ELR (cell line): Measurements from ENCODE around the gene ID1.
"Not testable (repeated sequence)": the region's sequence is repeated elsewhere in the genome, so short reads cannot be mapped to it uniquely, and the experiment has no call there.

ENCODE experiments used
- DNase-seq: peaks from one replicate; pipeline ENCODE4 v3.0.0-alpha.2; 2015; ENCODE audit warnings: low read depth

ID1 gene

GRCh38 chr20:31602431-31602778 lies 2.7 kb upstream of the ID1 start:
- no peak for DNase-seq

- peak; percentile 98 for DNase-seq
Observed at GRCh38 chr20:31602779-31603441, 2.2 kb upstream of the ID1 start.

GRCh38 chr20:31603822-31604566 lies 1.1 kb upstream of the ID1 start:
- DNase-seq: peak; percentile 100

GRCh38 chr20:31604567-31605030 lies 490 bp upstream of the ID1 start:
- DNase-seq: no peak

GRCh38 chr20:31605902-31606803 lies 1.1 kb downstream of the ID1 start:
- DNase-seq: peak; percentile 43

- peak; percentile 93 for DNase-seq
Observed at GRCh38 chr20:31606804-31607639, 1.9 kb downstream of the ID1 start.

GRCh38 chr20:31607640-31608250 lies 2.7 kb downstream of the ID1 start:
- DNase-seq: peak; percentile 57

- peak; percentile 67 for DNase-seq
Observed at GRCh38 chr20:31608251-31608945, 3.3 kb downstream of the ID1 start.

- not testable (repeated sequence) for DNase-seq
Observed at GRCh38 chr20:31612271-31612640, 7.2 kb downstream of the ID1 start.

GRCh38 chr20:31615416-31615815 lies 10.3 kb downstream of the ID1 start:
- DNase-seq: no peak

GRCh38 chr20:31617432-31618104 lies 12.5 kb downstream of the ID1 start:
- DNase-seq: no peak

- DNase-seq: no peak
Observed at GRCh38 chr20:31620246-31620645, 15.2 kb downstream of the ID1 start.

GRCh38 chr20:31623123-31623505 lies 18.0 kb downstream of the ID1 start:
- DNase-seq: not testable (repeated sequence)

GRCh38 chr20:31626534-31626933 lies 21.4 kb downstream of the ID1 start:
- DNase-seq: not testable (repeated sequence)

- not testable (repeated sequence) for DNase-seq
Observed at GRCh38 chr20:31628057-31628456, 23.0 kb downstream of the ID1 start.

- no peak for DNase-seq
Observed at GRCh38 chr20:31630187-31630790, 25.2 kb downstream of the ID1 start.

- no peak for DNase-seq
Observed at GRCh38 chr20:31632548-31633338, 27.7 kb downstream of the ID1 start.

GRCh38 chr20:31633339-31633914 lies 28.3 kb downstream of the ID1 start:
- no peak for DNase-seq
